HepG2 (cell line): ENCODE data around the gene PMAIP1. TPM values are rescaled to one million over a fixed set of nuclear protein-coding genes. Genes with fewer than 3 reads are reported as not detected.

ENCODE experiments used
- EHMT2 ChIP-seq: fragments of 200-600 bp; sonication (generic); IDR thresholded peaks from 2 replicates; pipeline ENCODE4 v1.7.0; 2017; ENCODE audit warnings: antibody characterized with exemption, low read depth, low read length, borderline replicate concordance
- FUBP1 ChIP-seq: sonication (generic); formaldehyde crosslinking; IDR thresholded peaks from 2 replicates; pipeline ENCODE4 v1.5.1; 2020; ENCODE audit warnings: missing genetic modification reagents, mild to moderate bottlenecking, borderline replicate concordance
- MED1 ChIP-seq: sonication (generic); formaldehyde crosslinking; IDR thresholded peaks from 2 replicates; pipeline ENCODE4 v1.4.0; 2020; ENCODE audit warnings: missing genetic modification reagents
- SPEN ChIP-seq: sonication (generic); formaldehyde crosslinking; IDR thresholded peaks from 2 replicates; pipeline ENCODE4 v1.5.1; 2020; ENCODE audit warnings: low read depth, mild to moderate bottlenecking, missing genetic modification reagents
- ZFP37 ChIP-seq: sonication (generic); formaldehyde crosslinking; IDR thresholded peaks from 2 replicates; pipeline ENCODE4 v1.4.0; 2020; ENCODE audit warnings: missing genetic modification reagents, borderline replicate concordance
- ZNF142 ChIP-seq: sonication (generic); formaldehyde crosslinking; IDR thresholded peaks from 2 replicates; pipeline ENCODE4 v1.4.0; 2020; ENCODE audit warnings: missing genetic modification reagents
- ZNF160 ChIP-seq: sonication (generic); formaldehyde crosslinking; IDR thresholded peaks from 2 replicates; pipeline ENCODE4 v1.8.0; 2022; ENCODE audit warnings: mild to moderate bottlenecking, inconsistent platforms, missing genetic modification reagents
- ZNF337 ChIP-seq: sonication (generic); formaldehyde crosslinking; IDR thresholded peaks from 2 replicates; pipeline ENCODE4 v1.5.1; 2020; ENCODE audit warnings: missing genetic modification reagents, low read depth, mild to moderate bottlenecking, borderline replicate concordance
- ZNF644 ChIP-seq: IDR thresholded peaks from 2 replicates; pipeline ENCODE4 v1.6.1; 2016; ENCODE audit warnings: low read depth
- polyA plus RNA-seq, 8 experiments: library from polyadenylated mRNA; depleted of rRNA in 3 of 8; stranded (reverse) in 7 of 8; unstranded in 1 of 8; fragments of >200 nt; fragmentation: Illumina TruSeq in 4 of 8; extraction: Trizol in 4 of 8; gene quantifications; 2 replicates each; pipeline versions ENCODE4 v1.2.1 to v1.2.3, GENCODE V29; 2011 to 2016; ENCODE audit warnings: low read depth in 4 of 8, missing spikeins in 1 of 8, mixed read lengths in 1 of 8; ENCODE audit not compliant: insufficient read depth in 1 of 8
- total RNA-seq, 5 experiments: library from RNA; depleted of rRNA; stranded (reverse); fragments of >200 nt; fragmentation: Illumina TruSeq; extraction: Trizol; gene quantifications; 2 replicates each; pipeline ENCODE4 v1.2.3, GENCODE V29; 2016; ENCODE audit warnings: low read depth in 1 of 5

PMAIP1 gene
- total and polyA plus RNA-seq, 2 of the 13 experiments (the other 11 are each of a cell fraction or from before 2014, with no cell fraction given), result 1.5 to 1.7 TPM

GRCh38 chr18:59881728-59882656 lies 17.8 kb upstream of the PMAIP1 start (continued):
- TF ChIP-seq ZNF142 (CRISPR knock-in tag), result no peak
- TF ChIP-seq ZNF644, result peak; percentile 42; the same call in 1 of the 2 replicates
- TF ChIP-seq ZNF160, result no peak
- peak; percentile 32; the same call in 1 of the 2 replicates for TF ChIP-seq MED1 (CRISPR knock-in tag)
- no peak for TF ChIP-seq ZFP37
- no peak for TF ChIP-seq ZNF337 (CRISPR knock-in tag)
- no peak for TF ChIP-seq FUBP1 (CRISPR knock-in tag)
- no peak for TF ChIP-seq EHMT2
- no peak for TF ChIP-seq SPEN (CRISPR knock-in tag)
